NCI-H526 (cell line): ENCODE measurements around the gene TMEM69.
"Not testable (repeated sequence)": the region's sequence is repeated elsewhere in the genome, so short reads cannot be mapped to it uniquely, and the experiment has no call there.

Source experiments
- DNase-seq, 2 experiments: peaks; one replicate each; lab custom pipeline; 2025; lab: John Stamatoyannopoulos, UW

Gene TMEM69

GRCh38 chr1:45739641-45740156, 51.7 kb downstream of the TMEM69 start:
- not testable (repeated sequence) for DNase-seq
